GM12874 (cell line): ENCODE data around the gene INS.

Experiments used
- TF ChIP-seq, protein P1 (sequence below): IDR thresholded peaks from 2 replicates; pipeline ENCODE4 v1.5.1; 2011; ENCODE audit warnings: low read depth, mild to moderate bottlenecking, control low read depth, low read length, moderate library complexity; ENCODE audit not compliant: insufficient read depth

Gene INS

DNA sequence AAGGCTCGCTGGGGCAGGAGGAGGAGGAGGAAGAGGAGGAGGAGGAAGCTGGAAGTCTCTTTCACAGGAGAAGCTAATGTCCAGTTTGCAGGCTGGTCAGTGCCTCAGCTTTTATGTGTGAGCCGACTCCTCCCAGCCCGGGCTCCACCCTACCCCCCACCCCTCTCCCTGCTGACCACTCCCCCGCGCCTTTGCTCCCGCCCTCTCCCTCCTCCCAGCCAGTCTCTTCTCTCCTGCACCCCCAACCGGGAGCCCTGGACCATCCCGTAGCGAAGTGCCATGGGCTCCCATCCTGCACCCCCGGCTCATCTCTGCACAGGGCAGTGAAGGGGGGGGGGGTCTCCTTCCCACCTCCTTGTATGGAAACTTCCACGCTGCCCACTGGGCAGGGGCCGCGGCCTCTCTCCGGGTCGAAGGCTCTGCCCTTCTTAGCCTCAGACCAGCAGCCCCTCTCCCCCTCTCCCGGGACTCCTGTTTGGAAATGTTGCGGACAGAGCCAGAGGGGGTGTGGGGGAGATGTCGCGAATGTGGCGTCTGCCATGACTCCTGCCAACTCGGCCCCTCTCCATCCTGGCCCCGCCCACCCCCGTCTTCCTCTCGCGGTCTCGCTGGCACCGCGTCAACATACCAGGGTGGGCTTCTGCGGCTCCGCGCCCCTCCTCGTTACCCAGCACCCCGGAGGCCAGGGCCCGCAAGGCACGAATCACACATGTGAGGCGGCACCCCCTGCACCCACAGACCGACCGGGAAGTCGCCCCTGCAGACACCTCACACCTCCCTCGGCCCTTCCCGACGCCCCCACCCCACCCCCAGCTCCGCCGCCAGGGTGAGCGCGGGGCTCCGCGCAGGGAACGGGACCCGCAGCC lies 23.6 kb downstream of the INS start:
- TF ChIP-seq, protein P1, sequence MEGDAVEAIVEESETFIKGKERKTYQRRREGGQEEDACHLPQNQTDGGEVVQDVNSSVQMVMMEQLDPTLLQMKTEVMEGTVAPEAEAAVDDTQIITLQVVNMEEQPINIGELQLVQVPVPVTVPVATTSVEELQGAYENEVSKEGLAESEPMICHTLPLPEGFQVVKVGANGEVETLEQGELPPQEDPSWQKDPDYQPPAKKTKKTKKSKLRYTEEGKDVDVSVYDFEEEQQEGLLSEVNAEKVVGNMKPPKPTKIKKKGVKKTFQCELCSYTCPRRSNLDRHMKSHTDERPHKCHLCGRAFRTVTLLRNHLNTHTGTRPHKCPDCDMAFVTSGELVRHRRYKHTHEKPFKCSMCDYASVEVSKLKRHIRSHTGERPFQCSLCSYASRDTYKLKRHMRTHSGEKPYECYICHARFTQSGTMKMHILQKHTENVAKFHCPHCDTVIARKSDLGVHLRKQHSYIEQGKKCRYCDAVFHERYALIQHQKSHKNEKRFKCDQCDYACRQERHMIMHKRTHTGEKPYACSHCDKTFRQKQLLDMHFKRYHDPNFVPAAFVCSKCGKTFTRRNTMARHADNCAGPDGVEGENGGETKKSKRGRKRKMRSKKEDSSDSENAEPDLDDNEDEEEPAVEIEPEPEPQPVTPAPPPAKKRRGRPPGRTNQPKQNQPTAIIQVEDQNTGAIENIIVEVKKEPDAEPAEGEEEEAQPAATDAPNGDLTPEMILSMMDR, result no peak

DNA sequence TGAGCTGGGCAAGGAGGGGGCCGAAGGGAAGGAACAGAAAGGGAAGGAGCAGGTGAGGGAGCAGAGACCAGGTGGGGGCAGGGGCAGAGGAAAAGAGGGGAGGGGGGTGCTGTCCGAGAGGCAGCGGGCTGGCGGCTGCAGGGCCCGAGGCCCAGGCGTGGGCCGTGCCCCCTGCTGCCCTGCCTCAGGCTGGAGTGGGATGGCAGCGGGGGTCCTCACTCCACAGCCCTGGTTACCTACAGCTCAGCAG lies 24.1 kb downstream of the INS start:
- TF ChIP-seq, protein P1, result no peak

DNA sequence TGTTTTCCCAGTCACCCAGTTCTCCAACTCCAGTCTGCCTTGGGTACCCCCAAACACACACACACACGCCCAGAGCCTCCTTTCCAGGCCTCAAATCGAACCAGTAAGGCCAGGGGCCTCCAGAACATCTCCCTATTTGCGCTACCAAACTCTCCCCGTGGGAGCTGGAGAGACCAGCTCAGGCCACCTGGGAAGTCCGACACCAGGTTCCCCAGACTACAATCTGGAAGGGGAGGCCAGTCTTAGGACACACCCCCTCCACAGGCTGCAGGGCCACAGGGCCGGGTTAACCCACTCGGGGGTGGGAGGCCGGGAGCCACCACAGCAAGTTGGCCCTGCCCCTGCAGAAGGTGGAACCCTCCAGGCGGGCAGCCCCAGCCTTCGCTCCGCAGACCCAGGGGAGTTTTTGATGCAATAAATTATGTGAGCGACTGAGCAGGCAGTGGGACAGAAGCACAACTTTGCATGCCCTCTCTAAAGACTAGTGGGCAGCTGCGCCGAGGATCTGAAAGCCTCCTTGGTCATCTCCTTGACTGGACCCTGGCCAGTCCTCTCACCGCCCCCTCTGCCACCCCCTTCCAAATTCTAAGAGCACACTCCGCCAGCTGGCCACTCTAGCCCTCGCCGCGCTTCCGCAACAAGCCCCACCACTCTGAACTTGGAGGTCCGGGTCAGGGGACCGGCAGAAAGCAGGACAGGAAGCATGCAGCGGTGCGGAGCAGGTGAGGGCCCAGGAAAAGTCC lies 24.6 kb downstream of the INS start:
- TF ChIP-seq, protein P1, result no peak

DNA sequence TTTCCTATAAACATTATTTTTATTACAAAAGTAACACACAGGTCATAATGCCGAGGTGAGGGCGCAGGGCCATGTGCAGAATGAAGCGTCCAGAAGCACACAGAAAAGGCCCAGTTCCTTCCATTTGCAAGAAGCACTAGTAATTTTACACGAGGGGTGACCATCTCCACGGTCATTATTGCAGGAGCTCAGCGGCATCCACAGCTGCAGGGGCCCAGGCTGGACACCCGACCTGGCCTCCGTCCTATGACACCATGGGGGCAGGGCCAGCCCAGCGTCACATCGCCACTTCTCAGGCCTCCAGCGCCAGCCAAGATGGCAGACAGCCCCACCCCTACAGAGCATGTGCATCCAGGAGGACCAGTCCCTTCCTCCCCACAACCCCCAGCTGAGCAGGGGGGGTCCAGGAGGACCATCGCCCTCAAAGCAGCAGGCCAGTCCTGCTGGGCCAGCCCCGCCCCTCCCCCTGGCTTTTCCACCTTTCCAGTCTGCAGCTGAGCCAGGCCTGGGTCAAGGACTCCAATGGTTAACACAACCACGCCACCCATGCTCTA lies 25.3 kb downstream of the INS start:
- TF ChIP-seq, protein P1, result no peak

DNA sequence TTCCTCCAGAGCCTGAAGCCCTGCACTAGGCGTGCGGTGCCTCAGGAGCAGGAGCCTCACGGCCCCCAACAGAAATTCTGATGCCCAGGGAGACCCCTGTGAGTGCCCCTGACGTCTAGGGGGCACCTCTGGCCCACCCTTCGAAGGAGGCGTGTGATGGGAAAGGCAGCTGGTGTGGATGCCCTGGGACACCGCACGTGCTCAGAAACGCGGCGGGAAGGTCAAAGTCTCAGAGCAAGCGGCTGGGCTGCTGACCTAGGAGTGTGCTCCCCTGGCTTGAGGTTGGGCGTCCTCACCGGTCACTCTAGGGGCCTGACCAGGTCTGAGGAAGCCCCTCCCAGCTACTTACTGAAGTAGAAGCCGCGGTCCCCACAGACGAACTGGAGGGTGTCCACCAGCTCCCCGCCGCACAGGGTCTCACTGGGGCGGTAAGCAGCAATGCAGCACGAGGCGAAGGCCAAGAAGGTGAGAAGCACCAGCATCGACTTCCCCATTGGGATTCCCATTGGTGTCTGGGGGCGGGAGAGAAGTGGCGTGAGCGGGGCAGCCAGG lies 25.9 kb downstream of the INS start:
- TF ChIP-seq, protein P1, result no peak

DNA sequence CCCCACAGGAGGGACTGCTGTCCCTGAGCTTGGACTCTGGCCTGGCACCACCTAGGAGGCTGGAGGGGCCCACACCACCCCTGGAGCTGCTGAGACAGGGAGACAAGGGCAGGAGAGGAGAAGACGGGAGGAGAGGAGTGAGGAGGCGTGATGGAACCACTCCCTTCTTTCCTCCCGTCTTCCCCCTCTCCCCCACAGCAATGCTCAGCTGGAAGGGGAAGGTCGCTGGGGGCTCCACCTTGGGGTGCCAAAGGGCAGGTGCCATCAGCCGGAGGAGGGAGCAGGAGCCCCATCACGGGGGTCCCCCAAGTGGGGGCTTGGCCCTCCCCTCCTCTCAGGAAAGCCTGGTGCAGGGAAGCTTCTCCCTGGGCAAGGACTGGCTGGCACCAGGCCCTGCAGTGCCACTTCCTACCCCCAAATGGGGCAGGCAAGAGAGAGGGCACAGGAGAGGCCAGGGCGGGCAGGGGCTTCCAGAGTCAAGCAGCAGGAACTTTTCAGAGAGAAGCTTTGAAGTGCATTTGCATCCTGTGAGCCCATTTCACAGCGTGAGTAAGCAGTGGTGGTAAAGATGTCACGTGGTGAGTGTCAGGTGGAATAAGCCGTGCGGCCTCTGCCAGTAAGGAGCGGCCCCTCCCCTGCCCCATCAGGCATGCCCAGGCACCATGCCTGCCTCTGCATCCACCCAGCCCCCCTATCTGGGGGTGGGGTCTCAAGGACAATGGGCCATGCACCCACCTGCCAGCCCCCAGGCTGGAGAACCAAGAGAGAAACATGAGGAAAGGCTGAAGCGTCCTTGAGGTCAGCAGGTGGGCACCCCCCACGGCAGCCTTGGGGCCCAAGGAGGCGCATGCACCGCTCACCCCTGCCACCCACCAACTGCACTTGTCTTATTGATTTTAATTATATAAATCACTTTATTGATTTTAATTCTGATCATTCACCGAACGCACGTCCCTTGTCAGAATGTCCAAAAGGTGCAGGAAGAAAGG lies 26.7 kb downstream of the INS start:
- TF ChIP-seq, protein P1, result no peak
